A549 treated with CpdA at 1 μM for 4 hours (cell line): ENCODE measurements around the gene RAB2B. TPM values are rescaled to one million over a fixed set of nuclear protein-coding genes. Genes with fewer than 3 reads are reported as not detected.

Experiments
- total RNA-seq: library from RNA; stranded (reverse); fragments of 200-300 nt; extraction: Qiagen RNA extraction; gene quantifications from 5 replicates; pipeline ENCODE4 v1.2.3, GENCODE V29; 2022; ENCODE audit warnings: low read depth

Gene RAB2B
- 12.7 to 15.7 TPM (median 14.4 TPM) in 5 replicates for total RNA-seq

GRCh38 chr14:21476925-21477681 is at the start of gene RAB2B, which contains the start of gene TOX4:
Gene RAB2B (minus strand): TSS chr14:21476959. CDS start chr14:21476872, 87 bp downstream.
Gene TOX4 (plus strand): TSS chr14:21477195. CDS start chr14:21477279, 84 bp downstream.

GRCh38 chr14:21525962-21526671 is 49.4 kb upstream of the RAB2B start, which contains the start of gene SALL2:
Gene SALL2 (minus strand): TSS chr14:21526346. CDS start chr14:21526127, 219 bp downstream.

GRCh38 chr14:21510735-21511657 is 34.2 kb upstream of the RAB2B start, which contains the start of gene METTL3:
Gene METTL3 (minus strand): TSS chr14:21511340. CDS start chr14:21511223, 117 bp downstream.

GRCh38 chr14:21455912-21456667 is 20.7 kb downstream of the RAB2B start, which contains the start of gene CHD8:
Gene CHD8 (minus strand): TSS chr14:21456123. CDS start chr14:21431643, 24,480 bp downstream.

Other genes with a start within 250 kb of the RAB2B start
- 789 to 1,071 TPM (median 851 TPM) in 5 replicates for gene HNRNPC, start 207.5 kb downstream of the RAB2B start, total RNA-seq
- gene RPGRIP1, start 196.9 kb downstream of the RAB2B start, total RNA-seq, result 0.21 to 0.51 TPM (median 0.34 TPM) in 5 replicates
- 103 to 133 TPM (median 108 TPM) in 5 replicates for gene SUPT16H, start 92.9 kb downstream of the RAB2B start, total RNA-seq
- 38.5 to 43.6 TPM (median 42.0 TPM) in 5 replicates for gene CHD8, start 20.8 kb downstream of the RAB2B start, total RNA-seq
- gene TOX4, start 236 bp upstream of the RAB2B start, total RNA-seq, result 59.5 to 73.5 TPM (median 68.8 TPM) in 5 replicates
- 46.3 to 56.0 TPM (median 54.7 TPM) in 5 replicates for gene METTL3, start 34.4 kb upstream of the RAB2B start, total RNA-seq
- 0.63 to 1.6 TPM (median 1.1 TPM) in 5 replicates for gene SALL2, start 49.4 kb upstream of the RAB2B start, total RNA-seq
- gene OR10G3, start 103.1 kb upstream of the RAB2B start, total RNA-seq, result not detected in 5 replicates
- gene OR10G2, start 158.0 kb upstream of the RAB2B start, total RNA-seq, result not detected in 5 replicates
- not detected in 5 replicates for gene OR4E2, start 176.9 kb upstream of the RAB2B start, total RNA-seq
- gene OR4E1, start 196.9 kb upstream of the RAB2B start, total RNA-seq, result not detected in 5 replicates